GM19463 (cell line): ENCODE data around the gene ZBTB11.
"Not testable (repeated sequence)": the region's sequence is repeated elsewhere in the genome, so short reads cannot be mapped to it uniquely, and the experiment has no call there.

Experiments used
- ATAC-seq: cut with Tn5 transposase; IDR thresholded peaks from one replicate; pipeline ENCODE4 v1.9.1; 2021; ENCODE audit warnings: mild to moderate bottlenecking, moderate library complexity; ENCODE audit not compliant: unreplicated experiment

Gene ZBTB11

GRCh38 chr3:101691685-101692671 is 15.0 kb upstream of the ZBTB11 start:
- not testable (repeated sequence) for ATAC-seq

GRCh38 chr3:101690972-101691371 is 14.0 kb upstream of the ZBTB11 start:
- ATAC-seq: peak; percentile 54

- ATAC-seq: no peak
Measured at GRCh38 chr3:101689286-101689685, 12.4 kb upstream of the ZBTB11 start.

- no peak for ATAC-seq
Measured at GRCh38 chr3:101687142-101687931, 10.4 kb upstream of the ZBTB11 start.

- peak; percentile 2 for ATAC-seq
Measured at GRCh38 chr3:101685870-101686307, 9.0 kb upstream of the ZBTB11 start.

GRCh38 chr3:101685050-101685400 is 8.1 kb upstream of the ZBTB11 start:
- ATAC-seq: no peak

- ATAC-seq: no peak
Measured at GRCh38 chr3:101680466-101680865, 3.5 kb upstream of the ZBTB11 start.

GRCh38 chr3:101678837-101679236 is 1.9 kb upstream of the ZBTB11 start:
- not testable (repeated sequence) for ATAC-seq

- no peak for ATAC-seq
Measured at GRCh38 chr3:101677436-101678286, 729 bp upstream of the ZBTB11 start.

GRCh38 chr3:101676216-101676764 is 642 bp downstream of the ZBTB11 start:
- peak; percentile 82 for ATAC-seq

- ATAC-seq: no peak
Measured at GRCh38 chr3:101675709-101676215, 1.2 kb downstream of the ZBTB11 start.

GRCh38 chr3:101674518-101674917 is 2.4 kb downstream of the ZBTB11 start:
- ATAC-seq: no peak

GRCh38 chr3:101673953-101674352 is 3.0 kb downstream of the ZBTB11 start:
- ATAC-seq: no peak

GRCh38 chr3:101671014-101671413 is 5.9 kb downstream of the ZBTB11 start:
- ATAC-seq: no peak

- no peak for ATAC-seq
Measured at GRCh38 chr3:101667844-101668243, 9.1 kb downstream of the ZBTB11 start.

GRCh38 chr3:101667331-101667730 is 9.6 kb downstream of the ZBTB11 start:
- peak; percentile 43 for ATAC-seq

- peak; percentile 69 for ATAC-seq
Measured at GRCh38 chr3:101665851-101666250, 11.1 kb downstream of the ZBTB11 start.

- peak; percentile 5 for ATAC-seq
Measured at GRCh38 chr3:101665357-101665756, 11.6 kb downstream of the ZBTB11 start.

- ATAC-seq: no peak
Measured at GRCh38 chr3:101660714-101661113, 16.2 kb downstream of the ZBTB11 start.

- no peak for ATAC-seq
Measured at GRCh38 chr3:101656651-101657050, 20.3 kb downstream of the ZBTB11 start.
